CD4-positive, alpha-beta T cell (primary cell): ENCODE results near the gene AGRN. TPM values are rescaled to one million over a fixed set of nuclear protein-coding genes. Genes with fewer than 3 reads are reported as not detected.

Source experiments
- ATAC-seq: fragments of 200-7000 bp; cut with Tn5 transposase; one replicate; pipeline ENCODE4 v1.10.0; 2022; ENCODE audit warnings: mild to moderate bottlenecking; ENCODE audit not compliant: poor library complexity
- CTCF ChIA-PET: fragments of 350-600 bp; sonication (Branson Sonifier 250); formaldehyde crosslinking; loops from one replicate; lab custom pipeline; 2021; ENCODE audit warnings: antibody characterized with exemption, inconsistent platforms; lab: Charles Lee
- POLR2A ChIA-PET: fragments of 350-600 bp; sonication (Branson Sonifier 250); formaldehyde crosslinking; loops from one replicate; lab custom pipeline; 2021; ENCODE audit warnings: antibody characterized with exemption, inconsistent platforms; lab: Charles Lee
- DNase-seq, 14 experiments: peaks; one replicate each; pipeline ENCODE4 v3.0.0-alpha.2; 2013 to 2020; ENCODE audit warnings: mixed read lengths in 2 of 14
- H3K27ac ChIP-seq, 2 donors: one replicate each; pipeline versions ENCODE4 v1.5.1 to v1.7.0; 2013; ENCODE audit warnings: low read length in 2 of 2, low read depth in 1 of 2, mild to moderate bottlenecking in 1 of 2
- H3K27me3 ChIP-seq, 2 experiments: 1 replicate in 1 of 2; 2 replicates in 1 of 2; pipeline versions ENCODE4 v1.6.1 to v1.7.0; 2013; ENCODE audit warnings: low read length in 2 of 2, control low read depth in 1 of 2, mild to moderate bottlenecking in 1 of 2, moderate library complexity in 1 of 2; ENCODE audit not compliant: insufficient read depth in 2 of 2, control insufficient read depth in 1 of 2
- H3K36me3 ChIP-seq: one replicate; pipeline ENCODE4 v1.6.1; 2013; ENCODE audit warnings: low read length, control low read depth; ENCODE audit not compliant: insufficient read depth
- H3K4me1 ChIP-seq: one replicate; pipeline ENCODE4 v1.6.1; 2013; ENCODE audit warnings: low read length, control low read depth; ENCODE audit not compliant: insufficient read depth
- H3K4me3 ChIP-seq: one replicate; pipeline ENCODE4 v1.5.1; 2013; ENCODE audit warnings: mild to moderate bottlenecking, low read length, moderate library complexity
- H3K9me3 ChIP-seq, 2 experiments: 1 replicate in 1 of 2; 2 replicates in 1 of 2; pipeline versions ENCODE4 v1.6.1 to v1.7.0; 2013; ENCODE audit warnings: low read length in 2 of 2, mild to moderate bottlenecking in 2 of 2, control low read depth in 1 of 2, moderate library complexity in 1 of 2; ENCODE audit not compliant: control insufficient read depth in 1 of 2, insufficient read depth in 1 of 2
- H3K27ac Mint-ChIP-seq: one replicate; pipeline ENCODE4 v1.8.0; 2020; ENCODE audit warnings: mixed read lengths
- H3K27me3 Mint-ChIP-seq: one replicate; pipeline ENCODE4 v1.8.0; 2021; ENCODE audit warnings: mixed read lengths
- H3K36me3 Mint-ChIP-seq: one replicate; pipeline ENCODE4 v1.8.0; 2021; ENCODE audit warnings: low read depth, mixed read lengths
- H3K4me1 Mint-ChIP-seq: one replicate; pipeline ENCODE4 v1.8.0; 2021; ENCODE audit warnings: low read depth, mixed read lengths
- H3K4me3 Mint-ChIP-seq: one replicate; pipeline ENCODE4 v1.8.0; 2020; ENCODE audit warnings: mild to moderate bottlenecking, mixed read lengths
- H3K9me3 Mint-ChIP-seq: one replicate; pipeline ENCODE4 v1.8.0; 2020; ENCODE audit warnings: mixed read lengths
- CTCF ChIP-seq: fragments of 200-600 bp; IDR thresholded peaks from one replicate; pipeline ENCODE4 v1.8.0; 2022; ENCODE audit warnings: antibody characterized with exemption, mild to moderate bottlenecking
- intact Hi-C, 2 experiments: fragments of 100-400 bp; cut with DNase I in 1 of 2; cut with micrococcal nuclease in 1 of 2; formaldehyde crosslinking; loops; one replicate each; pipeline versions ENCODE4 v1.15.1 to v1.9.0; 2023 to 2025; cut with DNase I, micrococcal nuclease
- total RNA-seq, 174 experiments: library from RNA in 2 of 174; stranded (reverse) in 2 of 174; gene quantifications; one replicate each; pipeline ENCODE4 v1.2.3 and lab custom pipeline; 2021 to 2026

The AGRN gene
- total RNA-seq, 2 experiments from 2014 or later, result 1.5 to 2.0 TPM

GRCh38 chr1:1085911-1086841 lies 66.3 kb downstream of the AGRN start:
- Mint-ChIP-seq H3K27me3 (no peaks in the 10 kb centered on the region), H3K4me3 (no peak overlapping the region), H3K9me3 (no peaks in the 10 kb centered on the region), H3K36me3 (no peaks in the 10 kb centered on the region), H3K27ac (no peak overlapping the region), H3K4me1 (no peaks in the 10 kb centered on the region)
- POLR2A ChIA-PET, result no interaction called here
- intact Hi-C loops, result no loop called here
- no peaks in the 10 kb centered on the region for H3K4me1 ChIP-seq
- DNase-seq (peak in 2 of 14 experiments; percentile 1 to 15), ATAC-seq (no peak)
- H3K27me3 ChIP-seq, result no peaks in the 10 kb centered on the region
- no peak overlapping the region for H3K27ac ChIP-seq
- H3K4me3 ChIP-seq, result no peak overlapping the region
- no peaks in the 10 kb centered on the region for H3K36me3 ChIP-seq
- H3K9me3 ChIP-seq, result no peaks in the 10 kb centered on the region
- CTCF ChIA-PET, result no interaction called here
- no peak for TF ChIP-seq CTCF

- Histone ChIP-seq H3K27ac (no peak overlapping the region), H3K4me3 (no peak overlapping the region), H3K27me3 (no peaks in the 10 kb centered on the region), H3K36me3 (no peaks in the 10 kb centered on the region), H3K9me3 (no peaks in the 10 kb centered on the region), H3K4me1 (no peaks in the 10 kb centered on the region)
- Mint-ChIP-seq H3K27ac (no peak overlapping the region), H3K36me3 (no peaks in the 10 kb centered on the region), H3K4me1 (no peaks in the 10 kb centered on the region), H3K27me3 (no peaks in the 10 kb centered on the region), H3K9me3 (no peaks in the 10 kb centered on the region), H3K4me3 (no peak overlapping the region)
- CTCF ChIA-PET, result no interaction called here
- intact Hi-C loops, result no loop called here
- POLR2A ChIA-PET, result no interaction called here
- DNase-seq (peak in 1 of 14 experiments; percentile 0), ATAC-seq (no peak)
- no peak for TF ChIP-seq CTCF
Observed at GRCh38 chr1:1086911-1087341, 67.0 kb downstream of the AGRN start.

GRCh38 chr1:1087351-1088028 lies 67.6 kb downstream of the AGRN start:
- Mint-ChIP-seq H3K4me3 (no peak overlapping the region), H3K36me3 (no peaks in the 10 kb centered on the region), H3K9me3 (no peaks in the 10 kb centered on the region), H3K4me1 (no peaks in the 10 kb centered on the region), H3K27me3 (no peaks in the 10 kb centered on the region), H3K27ac (no peak overlapping the region)
- TF ChIP-seq CTCF, result no peak
- ChIA-PET CTCF (no interaction called here), POLR2A (no interaction called here)
- DNase-seq (no peak), ATAC-seq (no peak)
- H3K36me3 ChIP-seq, result no peaks in the 10 kb centered on the region
- no peak overlapping the region for H3K4me3 ChIP-seq
- H3K9me3 ChIP-seq, result no peaks in the 10 kb centered on the region
- H3K27ac ChIP-seq, result no peak overlapping the region
- intact Hi-C loops, result no loop called here
- no peaks in the 10 kb centered on the region for H3K4me1 ChIP-seq
- H3K27me3 ChIP-seq, result no peaks in the 10 kb centered on the region
